Fibroblast of skin of right quadriceps (primary cell): Measurements from ENCODE around the gene LIN28B.
"Not testable (repeated sequence)": the region's sequence is repeated elsewhere in the genome, so short reads cannot be mapped to it uniquely, and the experiment has no call there.

Experiments used
- DNase-seq: peaks from one replicate; pipeline ENCODE4 v3.0.0-alpha.2; 2013

Gene LIN28B

GRCh38 chr6:104956731-104957294 is at the start of gene LIN28B:
LIN28B (plus strand) TSS chr6:104957107; CDS start chr6:104957251, 144 bp downstream.
- no peak for DNase-seq

DNA sequence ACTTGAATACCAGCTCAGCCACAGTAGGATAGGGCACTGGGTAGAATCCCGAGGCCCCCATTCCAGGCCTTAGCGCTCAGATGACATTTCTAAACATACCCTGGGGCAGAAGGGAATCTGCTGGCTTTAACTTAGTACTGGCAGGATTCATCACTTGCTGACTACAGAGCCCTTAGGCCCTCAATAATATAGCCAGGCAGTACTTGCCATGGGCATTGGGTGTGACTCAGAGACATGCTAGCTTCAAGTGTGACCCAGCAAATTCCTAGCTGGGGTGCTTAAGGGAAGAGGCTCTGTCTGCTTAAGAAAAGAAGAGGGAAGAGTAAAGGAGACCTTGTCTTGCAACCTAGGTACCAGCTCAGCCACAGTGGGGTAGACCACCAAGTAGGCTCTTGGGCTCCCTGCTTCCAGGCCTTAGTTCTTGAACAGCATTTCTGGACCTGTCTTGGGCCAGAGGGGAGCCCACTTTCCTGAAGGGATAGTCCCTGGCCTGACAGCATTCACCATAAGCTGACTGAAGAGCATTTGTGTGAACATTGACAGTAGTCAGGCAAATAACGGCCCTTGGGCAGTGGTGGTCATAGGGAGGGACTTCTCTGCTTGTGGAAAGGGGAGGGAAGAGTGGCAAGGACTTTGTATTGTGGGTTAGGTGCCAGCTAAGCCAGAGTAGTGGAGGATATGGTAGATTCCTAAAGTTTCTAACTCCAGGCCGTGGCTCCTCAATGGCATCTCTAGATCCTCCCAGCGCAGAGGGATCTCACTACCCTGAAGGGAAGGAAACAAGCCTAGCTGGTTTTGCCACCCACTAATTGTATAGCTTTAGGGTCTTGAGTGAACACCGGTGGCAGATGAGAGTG is 48.6 kb upstream of the LIN28B start:
- DNase-seq: no peak

GRCh38 chr6:104908888-104909525 is 47.9 kb upstream of the LIN28B start:
- DNase-seq: no peak

DNA sequence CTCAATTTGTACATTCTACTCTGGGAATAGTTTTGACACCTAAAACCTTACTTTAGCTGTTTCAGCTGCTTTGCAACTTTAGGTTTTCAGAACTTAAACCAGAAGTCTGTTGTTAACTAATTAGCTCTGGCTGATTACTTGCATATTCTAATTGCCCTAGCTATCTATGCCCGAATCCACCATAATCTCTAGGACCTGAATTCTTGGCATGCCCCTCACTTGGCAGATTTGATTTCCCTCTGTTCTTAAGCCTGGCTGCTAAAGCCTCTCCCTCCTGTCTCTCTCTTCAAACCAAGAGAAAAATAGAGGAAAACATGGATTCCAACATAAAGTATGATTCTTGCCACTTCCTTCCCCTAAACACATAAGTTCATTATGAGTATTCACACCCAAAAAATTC is 35.0 kb upstream of the LIN28B start:
- DNase-seq: no peak

DNA sequence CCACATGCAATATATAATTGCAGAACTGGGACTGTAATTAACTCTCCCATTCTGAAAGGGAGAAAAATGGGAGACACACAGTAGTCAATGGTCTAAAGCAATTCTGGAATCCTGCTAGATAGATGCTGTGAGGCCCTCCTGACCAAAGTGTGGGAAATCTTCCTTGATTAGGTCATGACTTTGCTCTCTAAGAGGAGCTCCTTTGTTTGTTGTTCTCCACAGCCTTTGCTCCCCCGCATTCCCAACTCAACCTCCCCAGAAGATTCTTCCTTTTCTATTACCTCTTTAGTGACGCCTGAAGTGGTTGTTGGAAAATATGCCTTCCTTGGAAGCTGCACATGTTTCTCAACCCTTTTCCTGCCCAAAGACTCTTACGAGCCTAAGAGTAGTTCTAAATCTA is 28.8 kb upstream of the LIN28B start:
- no peak for DNase-seq

- DNase-seq: no peak
Measured at GRCh38 chr6:104929353-104929752, 27.6 kb upstream of the LIN28B start.

- no peak for DNase-seq
Measured at GRCh38 chr6:104930939-104931338, 26.0 kb upstream of the LIN28B start.

DNA sequence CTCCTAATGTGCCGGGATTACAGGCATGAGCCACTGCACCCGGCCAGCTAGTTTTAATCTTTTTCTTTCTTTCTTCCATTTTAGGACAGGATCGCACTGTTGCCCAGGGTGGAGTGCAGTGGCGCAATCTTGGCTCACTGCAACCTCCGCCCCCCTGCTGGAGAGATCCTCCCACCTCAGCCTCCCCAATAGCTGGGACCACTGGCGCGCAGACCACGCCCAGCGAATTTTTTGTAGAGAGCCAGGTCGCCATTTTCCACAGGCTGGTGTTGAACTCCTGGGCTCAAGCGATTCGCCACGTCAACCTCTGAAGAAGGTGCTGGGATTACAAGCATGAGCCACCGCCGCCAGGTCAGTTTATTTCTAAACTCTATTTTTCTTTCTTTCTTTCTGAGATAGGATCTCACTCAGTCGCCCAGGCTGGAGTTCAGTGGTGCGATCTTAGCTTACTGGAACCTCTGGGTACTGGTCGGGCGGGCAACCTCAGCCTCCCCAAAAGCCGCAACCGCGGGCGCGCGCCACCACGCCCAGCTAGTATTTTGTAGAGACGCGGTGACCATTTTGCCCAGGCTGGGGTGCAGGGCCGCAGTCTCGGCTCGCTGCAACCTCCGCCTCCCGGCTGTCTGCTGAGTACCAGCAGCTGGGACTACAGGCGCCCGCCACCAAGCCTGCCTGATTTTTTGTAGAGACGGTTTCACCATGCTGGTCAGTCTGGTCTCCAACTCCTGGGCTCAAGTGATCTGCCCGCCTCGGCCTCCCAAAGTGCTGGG is 20.0 kb upstream of the LIN28B start:
- DNase-seq: no peak

GRCh38 chr6:104940238-104940892 is 16.5 kb upstream of the LIN28B start:
- DNase-seq: no peak

DNA sequence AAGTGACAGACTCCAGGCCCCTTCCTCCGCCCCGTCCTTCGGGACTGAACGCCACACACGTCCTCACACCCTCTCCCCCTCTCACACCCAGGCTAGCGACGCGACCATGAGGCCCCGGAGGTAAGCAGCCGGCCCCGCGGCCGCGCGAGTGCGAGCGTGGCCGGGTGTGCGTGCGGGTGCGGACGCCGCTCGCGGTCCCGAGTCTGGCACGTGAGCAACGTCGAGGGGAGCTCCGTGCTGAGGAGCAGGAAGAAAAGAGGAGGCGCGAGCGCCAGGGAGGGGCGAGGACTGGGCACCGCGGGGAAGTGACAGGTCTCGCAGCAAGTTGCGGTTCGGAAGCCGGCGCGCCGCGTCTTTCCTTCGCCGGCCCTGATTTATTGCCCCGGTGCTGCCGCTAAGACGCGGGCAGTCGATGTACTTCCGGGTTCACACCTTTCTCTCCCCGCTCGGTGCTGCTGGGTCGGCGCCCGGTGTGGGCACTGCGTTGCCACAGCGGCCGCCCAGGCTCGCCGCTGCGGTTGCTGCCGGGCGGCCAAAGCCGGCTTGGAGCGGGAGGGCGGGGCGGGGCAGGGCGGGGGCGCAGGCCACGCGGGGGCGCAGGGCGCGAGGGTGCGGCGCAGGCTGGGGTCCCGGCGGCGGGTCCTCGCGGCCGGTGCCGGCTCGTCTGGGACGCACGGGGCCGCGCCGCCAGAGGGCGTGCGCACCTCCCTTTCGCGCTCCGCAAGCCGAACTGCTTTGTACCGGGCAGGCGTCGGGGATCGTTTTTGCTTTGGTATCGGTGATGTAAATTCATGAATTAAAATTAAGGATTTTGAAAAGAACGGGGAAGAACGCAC is 15.8 kb upstream of the LIN28B start:
- DNase-seq: peak; percentile 26

DNA sequence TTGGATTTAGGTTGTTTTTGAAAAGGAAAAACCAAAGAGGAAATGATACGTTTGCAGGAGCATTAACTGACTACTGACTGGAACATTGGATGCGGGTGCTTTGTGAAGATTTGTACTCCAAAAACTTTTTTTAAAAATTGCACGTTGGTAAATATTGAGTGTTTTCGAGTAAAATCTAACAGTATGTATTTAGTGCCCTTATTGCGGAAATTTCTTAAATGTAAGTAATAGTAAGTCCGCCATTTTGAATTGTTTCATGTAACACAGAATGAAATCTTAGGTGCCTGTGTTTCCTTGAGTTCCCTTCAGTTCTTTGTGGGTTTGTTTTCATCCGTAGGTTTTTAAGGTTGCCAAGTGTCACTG is 15.2 kb upstream of the LIN28B start:
- no peak for DNase-seq

DNA sequence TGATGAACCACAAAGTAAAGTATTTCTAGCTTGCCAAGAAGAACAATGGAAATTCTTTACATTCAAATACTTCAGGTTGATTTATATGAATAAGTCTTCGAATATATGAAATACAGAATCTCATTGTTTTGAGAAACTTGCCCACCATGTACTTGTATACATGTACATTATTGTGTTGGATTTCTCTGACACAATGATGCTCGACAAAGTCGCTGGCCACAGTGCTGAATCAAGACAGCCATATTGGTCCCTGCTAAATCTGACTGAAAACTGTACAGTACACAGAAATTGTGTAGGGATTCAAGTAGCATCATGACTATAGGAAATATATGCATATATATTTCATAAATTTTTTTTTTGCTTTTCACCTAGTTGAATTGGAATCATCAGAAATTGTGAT is 13.1 kb upstream of the LIN28B start:
- peak; percentile 6 for DNase-seq

GRCh38 chr6:104949206-104949605 is 7.7 kb upstream of the LIN28B start:
- DNase-seq: no peak

- no peak for DNase-seq
Measured at GRCh38 chr6:104951677-104952076, 5.2 kb upstream of the LIN28B start.

DNA sequence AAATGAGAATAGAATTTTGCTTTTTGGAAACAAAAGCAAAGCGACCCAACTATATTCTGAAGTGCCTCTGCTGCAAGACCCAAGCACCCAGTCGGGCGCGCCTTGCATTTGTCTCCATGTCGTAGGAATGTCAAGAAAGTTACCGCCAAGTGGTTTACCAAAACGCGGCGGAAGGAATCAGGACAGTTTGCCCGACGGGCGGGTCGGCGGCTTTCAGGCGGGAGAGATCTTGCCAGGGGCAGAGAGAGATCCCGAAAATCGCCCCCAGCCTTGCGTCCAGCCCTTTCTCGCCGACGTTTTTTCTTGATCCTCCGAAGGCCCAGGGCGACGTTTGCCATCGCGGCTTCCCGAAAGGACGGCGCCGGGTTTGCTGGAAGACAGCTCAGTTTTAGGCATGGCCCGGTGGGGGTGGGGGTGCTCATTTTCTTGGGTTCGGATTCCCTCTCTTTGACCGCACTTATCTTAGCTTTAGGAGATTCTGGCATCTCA is 4.0 kb upstream of the LIN28B start:
- no peak for DNase-seq

- DNase-seq: not testable (repeated sequence)
Measured at GRCh38 chr6:104953400-104954189, 3.3 kb upstream of the LIN28B start.

DNA sequence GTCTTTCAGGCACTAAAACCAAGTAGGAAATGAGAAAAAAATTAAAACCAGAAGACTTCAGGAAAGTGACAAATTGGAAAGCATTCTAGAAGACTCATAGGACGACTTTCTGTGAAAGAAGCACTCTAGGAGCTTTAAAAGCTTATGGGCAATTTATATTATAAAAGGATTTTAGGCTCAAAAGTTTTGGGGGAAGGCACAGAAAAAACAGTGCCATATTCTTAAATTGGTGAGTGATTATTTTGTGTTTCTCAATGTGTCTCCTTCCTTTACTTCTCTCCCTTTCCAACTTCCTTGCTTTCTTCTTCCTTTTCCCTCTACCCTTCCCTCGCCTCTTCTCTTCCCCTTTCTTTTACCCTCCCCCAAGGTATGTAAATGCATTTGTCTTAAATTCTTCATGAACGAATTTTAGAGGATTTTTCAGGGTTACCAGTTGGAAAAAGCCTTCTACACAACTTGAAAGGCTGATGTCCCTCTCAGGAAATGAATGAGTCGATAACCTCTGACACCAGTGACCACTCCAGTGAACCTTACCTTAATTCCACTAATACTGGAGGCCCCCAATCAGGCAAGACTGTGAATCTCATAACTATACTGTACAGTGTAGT is 2.6 kb upstream of the LIN28B start:
- DNase-seq: no peak

- no peak for DNase-seq
Measured at GRCh38 chr6:104955491-104955890, 1.4 kb upstream of the LIN28B start.

- DNase-seq: no peak
Measured at GRCh38 chr6:104955927-104956730, 778 bp upstream of the LIN28B start.
